Adrenal gland (tissue), 5 donors: ENCODE measurements around the gene PAQR4.

Experiments
- CTCF ChIP-seq, 6 experiments: fragments of 450-650 bp in 4 of 6; fragments of 200-600 bp in 2 of 6; sonication (generic) in 1 of 6; IDR thresholded peaks; 1 replicate in 5 of 6; 2 replicates in 1 of 6; pipeline versions ENCODE4 v1.5.1 to v1.8.0; 2016 to 2021; ENCODE audit warnings: antibody characterized with exemption in 6 of 6, mild to moderate bottlenecking in 2 of 6, moderate library complexity in 1 of 6
- POLR2A ChIP-seq, 2 donors: fragments of 450-650 bp; IDR thresholded peaks; one replicate each; pipeline ENCODE4 v1.6.1; 2017; ENCODE audit warnings: antibody characterized with exemption in 2 of 2, mild to moderate bottlenecking in 2 of 2, moderate library complexity in 1 of 2
- donor health status: DM: no; HTN: no; CAD: no.

- TF ChIP-seq CTCF (IDR thresholded peaks at IDR 0.05) (no peak), POLR2A (IDR thresholded peaks at IDR 0.05) (no peak)
Measured at GRCh38 chr16:2975161-2975795, 6.1 kb downstream of the PAQR4 start.
